Measurements from ENCODE around the gene OR5L1.

Gene OR5L1

GRCh38 chr11:55811067-55811466, at the start of gene OR5L1:
Gene OR5L1 (plus strand): TSS chr11:55811367. CDS start chr11:55811467, 100 bp downstream.
- DNase-seq = no peak

GRCh38 chr11:55773138-55773537, 38.0 kb upstream of the OR5L1 start, which contains the start of gene OR5D13:
Gene OR5D13 (plus strand): TSS chr11:55773438. CDS start chr11:55773438, 0 bp downstream.
- no peak for DNase-seq

GRCh38 chr11:55791606-55792005, 19.6 kb upstream of the OR5L1 start:
- DNase-seq = no peak

GRCh38 chr11:55793321-55793720, 17.8 kb upstream of the OR5L1 start:
- no peak for DNase-seq

DNA sequence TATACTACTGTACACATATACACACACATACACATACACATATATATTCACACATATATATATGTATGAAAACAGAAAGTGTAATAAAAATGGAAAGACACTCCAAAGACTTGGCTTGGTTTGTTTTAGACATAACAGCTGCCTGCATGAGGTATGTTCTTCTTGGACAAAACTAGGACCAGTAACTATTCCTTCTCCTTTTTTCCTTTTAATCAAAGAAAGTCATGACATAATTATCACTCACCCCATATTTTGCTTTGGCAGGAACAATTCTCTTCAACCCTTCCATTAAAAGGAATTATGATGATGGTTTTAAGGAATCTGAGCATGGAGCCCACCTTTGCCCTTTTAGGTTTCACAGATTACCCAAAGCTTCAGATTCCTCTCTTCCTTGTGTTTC, 15.9 kb upstream of the OR5L1 start, which contains the start of gene OR5D14:
TSS of gene OR5D14 (plus strand) at position 301 of the 400 bp plus-strand sequence. CDS start at position 301, 0 bp downstream.
- no peak for DNase-seq

- DNase-seq = no peak
Measured at GRCh38 chr11:55806248-55806647, 4.9 kb upstream of the OR5L1 start.

- DNase-seq = no peak
Measured at GRCh38 chr11:55819330-55819729, 8.2 kb downstream of the OR5L1 start, which contains the start of gene OR5D18. Gene OR5D18 (plus strand): TSS chr11:55819630. CDS start chr11:55819630, 0 bp downstream.

DNA sequence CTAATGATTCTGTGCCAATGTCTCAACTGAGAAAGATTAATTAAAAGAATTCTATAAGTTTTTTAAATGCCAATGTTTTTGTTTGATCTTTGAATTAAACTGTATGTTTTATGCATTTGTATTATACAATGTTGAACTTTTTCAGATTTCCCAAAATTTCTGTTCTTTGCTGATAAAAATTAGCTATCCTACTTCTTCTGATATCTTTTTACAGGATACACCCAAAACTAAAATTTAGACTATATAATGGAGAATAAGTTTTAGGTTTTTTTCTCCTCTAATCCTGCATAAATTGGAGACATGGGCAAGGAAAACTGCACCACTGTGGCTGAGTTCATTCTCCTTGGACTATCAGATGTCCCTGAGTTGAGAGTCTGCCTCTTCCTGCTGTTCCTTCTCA, 15.8 kb downstream of the OR5L1 start, which contains the start of gene OR5L2:
TSS of gene OR5L2 (plus strand) at position 301 of the 400 bp plus-strand sequence. CDS start at position 301, 0 bp downstream.
- no peak for DNase-seq

DNA sequence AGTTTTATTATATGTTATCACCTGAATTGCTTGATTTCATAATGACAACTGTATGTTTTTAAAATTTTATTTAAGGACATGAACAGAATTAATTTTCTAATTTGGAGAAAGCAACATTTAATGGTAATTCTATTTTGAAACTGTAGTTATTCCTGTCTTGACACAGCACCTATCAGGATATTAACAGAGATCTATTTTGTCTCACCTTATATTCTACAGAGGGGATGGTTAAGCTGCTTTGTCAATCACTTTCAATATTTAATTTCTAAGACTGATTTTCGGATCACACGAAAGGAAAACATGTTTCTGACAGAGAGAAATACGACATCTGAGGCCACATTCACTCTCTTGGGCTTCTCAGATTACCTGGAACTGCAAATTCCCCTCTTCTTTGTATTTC, 27.3 kb downstream of the OR5L1 start, which contains the start of gene OR5D16:
TSS of gene OR5D16 (plus strand) at position 301 of the 400 bp plus-strand sequence. CDS start at position 301, 0 bp downstream.
- no peak for DNase-seq

- DNase-seq = no peak
Measured at GRCh38 chr11:55847453-55847852, 36.3 kb downstream of the OR5L1 start.

DNA sequence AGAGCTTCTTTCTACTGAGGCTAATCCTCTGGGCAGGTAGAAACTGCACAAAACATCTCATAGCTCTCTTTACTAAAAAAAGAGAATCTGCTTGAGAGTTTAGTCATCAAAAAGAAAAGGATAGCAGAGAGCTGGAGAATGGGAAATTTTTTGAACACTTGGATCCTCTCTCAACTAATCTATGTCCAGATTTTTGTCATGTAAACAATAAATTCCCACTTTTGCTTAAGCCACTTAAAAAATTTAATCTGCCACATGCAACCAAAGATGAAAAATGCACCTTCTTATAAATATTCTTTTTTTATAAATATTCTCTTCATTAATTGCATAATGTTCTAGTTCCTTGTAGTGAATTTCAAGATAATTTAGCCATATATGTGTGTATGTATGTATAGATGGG, 37.9 kb downstream of the OR5L1 start:
- DNase-seq = no peak

- no peak for DNase-seq
Measured at GRCh38 chr11:55852141-55852540, 41.0 kb downstream of the OR5L1 start.

GRCh38 chr11:55854704-55855103, 43.5 kb downstream of the OR5L1 start:
- DNase-seq = no peak

All from fibroblast of skin of right quadriceps (primary cell).